GM12892 (cell line): ENCODE measurements around the gene IFT122. TPM values are rescaled to one million over a fixed set of nuclear protein-coding genes. Genes with fewer than 3 reads are reported as not detected.
"Not testable (repeated sequence)": the region's sequence is repeated elsewhere in the genome, so short reads cannot be mapped to it uniquely, and the experiment has no call there.

Experiments
- DNase-seq: peaks from one replicate; pipeline ENCODE4 v3.0.0; 2011; ENCODE audit not compliant: insufficient read length
- FAIRE-seq: peaks from 2 replicates; lab custom pipeline; 2011; peaks lifted over from hg19 to GRCh38; lab: Jason Lieb, UNC
- POLR2A ChIP-seq: IDR thresholded peaks from 2 replicates; pipeline ENCODE4 v1.6.1; 2011; ENCODE audit warnings: low read depth, low read length, control low read depth
- POLR2AphosphoS5 ChIP-seq: IDR thresholded peaks from 2 replicates; pipeline ENCODE4 v1.6.1; 2011; ENCODE audit warnings: low read depth, low read length, control low read depth
- TAF1 ChIP-seq: IDR thresholded peaks from 2 replicates; pipeline ENCODE4 v1.6.1; 2011; ENCODE audit warnings: low read depth, mild to moderate bottlenecking, control low read depth, low read length, borderline replicate concordance
- polyA plus RNA-seq: library from polyadenylated mRNA; unstranded; fragments of >200 nt; gene quantifications from one replicate; pipeline ENCODE4 v1.2.1, GENCODE V29; 2012; ENCODE audit warnings: missing spikeins, inconsistent platforms; ENCODE audit not compliant: missing spikeins

IFT122 gene, protein sequence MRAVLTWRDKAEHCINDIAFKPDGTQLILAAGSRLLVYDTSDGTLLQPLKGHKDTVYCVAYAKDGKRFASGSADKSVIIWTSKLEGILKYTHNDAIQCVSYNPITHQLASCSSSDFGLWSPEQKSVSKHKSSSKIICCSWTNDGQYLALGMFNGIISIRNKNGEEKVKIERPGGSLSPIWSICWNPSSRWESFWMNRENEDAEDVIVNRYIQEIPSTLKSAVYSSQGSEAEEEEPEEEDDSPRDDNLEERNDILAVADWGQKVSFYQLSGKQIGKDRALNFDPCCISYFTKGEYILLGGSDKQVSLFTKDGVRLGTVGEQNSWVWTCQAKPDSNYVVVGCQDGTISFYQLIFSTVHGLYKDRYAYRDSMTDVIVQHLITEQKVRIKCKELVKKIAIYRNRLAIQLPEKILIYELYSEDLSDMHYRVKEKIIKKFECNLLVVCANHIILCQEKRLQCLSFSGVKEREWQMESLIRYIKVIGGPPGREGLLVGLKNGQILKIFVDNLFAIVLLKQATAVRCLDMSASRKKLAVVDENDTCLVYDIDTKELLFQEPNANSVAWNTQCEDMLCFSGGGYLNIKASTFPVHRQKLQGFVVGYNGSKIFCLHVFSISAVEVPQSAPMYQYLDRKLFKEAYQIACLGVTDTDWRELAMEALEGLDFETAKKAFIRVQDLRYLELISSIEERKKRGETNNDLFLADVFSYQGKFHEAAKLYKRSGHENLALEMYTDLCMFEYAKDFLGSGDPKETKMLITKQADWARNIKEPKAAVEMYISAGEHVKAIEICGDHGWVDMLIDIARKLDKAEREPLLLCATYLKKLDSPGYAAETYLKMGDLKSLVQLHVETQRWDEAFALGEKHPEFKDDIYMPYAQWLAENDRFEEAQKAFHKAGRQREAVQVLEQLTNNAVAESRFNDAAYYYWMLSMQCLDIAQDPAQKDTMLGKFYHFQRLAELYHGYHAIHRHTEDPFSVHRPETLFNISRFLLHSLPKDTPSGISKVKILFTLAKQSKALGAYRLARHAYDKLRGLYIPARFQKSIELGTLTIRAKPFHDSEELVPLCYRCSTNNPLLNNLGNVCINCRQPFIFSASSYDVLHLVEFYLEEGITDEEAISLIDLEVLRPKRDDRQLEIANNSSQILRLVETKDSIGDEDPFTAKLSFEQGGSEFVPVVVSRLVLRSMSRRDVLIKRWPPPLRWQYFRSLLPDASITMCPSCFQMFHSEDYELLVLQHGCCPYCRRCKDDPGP
- 7.1 TPM for polyA plus RNA-seq

DNA sequence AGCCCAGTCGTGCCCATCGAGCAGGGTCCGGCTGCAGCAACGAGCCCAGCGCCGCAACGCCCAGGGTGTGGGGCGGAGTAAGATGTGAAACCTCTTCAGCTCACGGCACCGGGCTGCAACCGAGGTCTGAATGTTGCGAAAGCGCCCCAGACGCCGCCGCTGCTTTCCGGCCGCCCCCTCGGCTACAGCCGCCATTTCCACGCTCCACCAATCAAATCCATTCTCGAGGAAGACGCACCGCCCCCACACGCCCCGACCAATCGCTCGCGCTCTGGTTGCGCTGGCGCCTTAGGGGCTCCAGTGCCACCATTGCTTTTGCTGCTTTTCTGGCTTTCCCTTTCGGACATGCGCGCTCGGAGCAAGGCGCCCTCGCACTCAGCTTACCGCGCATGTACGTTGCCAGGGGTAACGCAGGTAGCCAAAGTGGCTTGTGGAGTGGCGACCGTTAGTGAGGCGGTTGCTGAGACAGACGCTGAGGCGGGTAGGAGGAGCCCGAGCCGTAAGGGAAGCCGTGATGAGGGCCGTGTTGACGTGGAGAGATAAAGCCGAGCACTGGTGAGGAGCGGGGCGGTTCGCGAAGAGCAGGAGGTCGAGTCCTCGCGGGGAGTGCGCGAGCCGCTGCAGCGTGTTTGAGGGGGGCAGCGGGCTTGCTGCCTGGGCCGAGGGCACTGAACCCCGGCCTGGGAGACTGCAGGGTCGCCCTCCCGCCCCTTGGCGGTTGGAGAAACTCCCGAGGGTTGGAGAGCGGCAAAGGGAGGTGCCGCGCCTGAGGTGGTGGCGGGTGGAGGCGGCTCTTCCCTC lies at the start of gene IFT122, which contains the start of gene MBD4:
Gene IFT122 (plus strand): TSS at position 408 of the 801 bp plus-strand sequence. CDS start 107 bp downstream, at position 515.
Gene MBD4 (minus strand): TSS at position 132 of the 801 bp plus-strand sequence. CDS start 115 bp downstream, at position 17.
- TF ChIP-seq POLR2AphosphoS5 (peak; percentile 91), POLR2A (peak; percentile 87), TAF1 (peak; percentile 95)
- FAIRE-seq (peak; percentile 99), DNase-seq (peak; percentile 92)

DNA sequence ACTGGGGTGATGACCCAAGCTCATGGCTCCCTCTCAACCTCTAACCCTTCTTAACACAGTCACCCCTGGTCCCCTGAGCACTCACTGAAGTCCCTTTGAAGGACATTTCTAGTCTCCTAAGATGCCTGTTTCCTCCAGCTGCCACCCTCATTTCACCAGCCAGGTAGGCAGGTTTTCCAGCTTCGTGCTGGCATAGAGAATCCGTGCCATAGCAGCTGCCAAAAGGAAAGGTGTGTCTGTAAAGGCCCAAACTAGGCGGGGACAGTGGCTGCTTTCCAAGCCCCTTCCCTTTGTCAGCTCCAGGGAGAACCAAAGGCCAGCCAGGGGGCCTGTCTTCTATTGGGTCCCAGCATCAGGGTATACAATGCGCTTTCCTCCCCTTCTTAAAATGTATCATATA lies 48.4 kb upstream of the IFT122 start:
- DNase-seq, FAIRE-seq: not testable (repeated sequence)

DNA sequence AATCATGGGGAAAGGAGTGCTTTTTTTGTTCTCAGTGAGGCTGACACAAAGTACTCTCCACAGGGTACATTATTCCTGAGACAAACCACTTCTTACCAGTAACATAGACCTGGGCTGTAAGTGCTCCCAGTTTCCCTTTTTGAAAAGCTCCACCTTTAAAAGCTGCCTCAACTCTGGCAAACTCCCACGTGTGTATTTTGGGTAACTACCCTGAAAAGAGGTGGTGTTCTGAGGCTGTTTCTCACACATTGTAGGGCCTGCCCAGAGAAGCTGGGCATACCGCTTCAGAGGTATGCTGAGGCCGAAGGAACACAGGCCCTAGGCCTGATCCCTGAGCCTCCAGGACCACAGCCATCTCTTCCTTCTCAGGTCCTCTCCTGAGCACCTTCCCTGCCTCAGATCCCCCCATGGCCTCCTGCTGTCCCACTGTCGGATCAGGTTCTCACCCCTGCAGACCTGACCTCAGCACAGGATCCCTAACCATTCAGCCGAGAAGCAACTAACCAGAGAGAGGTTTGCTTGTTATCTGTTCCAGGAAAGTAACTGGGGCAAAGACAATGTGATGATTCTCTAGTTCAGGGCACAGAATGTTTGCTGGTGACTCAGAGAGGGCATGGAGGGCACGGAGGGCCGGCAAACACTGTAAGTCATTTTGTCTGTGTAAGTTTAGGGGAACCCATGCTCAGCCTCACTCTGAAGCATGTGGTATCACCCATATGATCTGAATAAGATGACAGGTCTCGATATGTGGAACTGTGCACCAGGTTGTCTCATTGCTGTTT lies 47.7 kb upstream of the IFT122 start:
- DNase-seq, FAIRE-seq: not testable (repeated sequence)

DNA sequence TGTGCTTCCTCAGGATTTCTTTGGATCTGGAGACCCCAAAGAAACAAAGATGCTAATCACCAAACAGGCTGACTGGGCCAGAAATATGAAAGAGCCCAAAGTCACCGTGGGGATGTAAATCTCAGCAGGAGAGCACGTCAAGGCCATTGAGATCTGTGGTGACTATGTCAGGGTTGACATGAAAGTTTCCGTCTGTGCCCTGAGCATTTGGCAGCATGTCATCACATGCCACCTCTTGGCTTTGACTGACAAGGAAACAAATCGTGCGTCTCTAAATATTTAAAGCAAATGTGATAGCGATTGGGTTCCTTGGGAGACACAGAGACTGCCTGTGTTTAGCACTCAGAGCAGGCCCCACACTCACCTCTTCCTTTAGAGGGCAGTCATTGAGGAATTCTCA lies 46.8 kb upstream of the IFT122 start:
- DNase-seq (no peak), FAIRE-seq (no peak)
- TF ChIP-seq POLR2AphosphoS5 (no peak), POLR2A (no peak)

DNA sequence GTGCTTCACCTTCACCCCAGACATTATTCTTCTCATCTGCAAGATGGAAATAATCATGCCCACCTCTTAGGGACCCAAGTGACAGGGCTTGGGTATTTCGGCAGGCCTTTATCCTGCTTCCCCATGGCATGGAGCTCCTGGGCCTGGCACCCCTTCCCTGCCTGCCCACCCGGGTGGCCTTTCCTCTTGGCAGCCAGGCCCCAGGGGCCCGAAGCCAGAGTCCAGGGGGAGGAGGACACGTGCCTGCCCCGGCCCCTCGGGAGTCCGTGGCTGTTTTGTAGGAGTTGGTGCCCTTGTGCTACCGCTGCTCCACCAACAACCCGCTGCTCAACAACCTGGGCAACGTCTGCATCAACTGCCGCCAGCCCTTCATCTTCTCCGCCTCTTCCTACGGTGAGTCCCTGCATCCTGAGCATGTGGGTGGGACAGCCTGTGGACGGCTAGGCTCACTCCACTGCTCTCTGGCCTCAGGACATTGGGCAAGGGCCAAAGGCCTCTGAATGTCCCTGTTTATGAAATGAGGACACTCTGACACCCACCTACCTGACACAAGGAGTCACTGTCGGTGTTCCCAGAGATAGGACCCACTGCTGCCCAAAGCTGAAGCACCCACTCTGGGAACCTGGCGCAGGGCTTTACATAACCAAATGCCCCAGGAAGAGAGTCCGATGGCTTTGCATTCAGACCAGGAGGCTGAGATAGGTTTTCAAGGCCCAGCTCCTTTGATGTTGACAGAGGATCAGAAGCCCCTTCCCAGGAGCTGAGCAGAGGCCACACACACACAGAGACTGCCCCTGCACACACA lies 46.1 kb upstream of the IFT122 start:
- FAIRE-seq, DNase-seq: not testable (repeated sequence)

DNA sequence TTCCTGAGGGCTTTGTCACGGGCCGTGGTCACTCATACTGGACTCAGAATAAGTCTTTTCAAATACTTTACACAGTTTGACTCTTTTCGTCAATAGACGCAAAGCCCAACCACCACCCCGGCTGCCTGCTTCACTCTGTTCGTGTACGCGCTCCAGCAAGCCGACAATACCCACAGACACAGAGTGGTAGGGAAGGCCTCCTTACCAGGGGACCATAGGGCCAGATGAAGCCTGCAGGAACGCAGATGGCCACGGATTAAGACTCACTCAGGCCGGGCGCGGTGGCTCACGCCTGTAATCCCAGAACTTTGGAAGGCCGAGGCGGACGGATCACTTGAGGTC lies 41.2 kb upstream of the IFT122 start:
- FAIRE-seq (no peak), DNase-seq (no peak)
- TF ChIP-seq POLR2A (no peak), TAF1 (no peak), POLR2AphosphoS5 (no peak)

DNA sequence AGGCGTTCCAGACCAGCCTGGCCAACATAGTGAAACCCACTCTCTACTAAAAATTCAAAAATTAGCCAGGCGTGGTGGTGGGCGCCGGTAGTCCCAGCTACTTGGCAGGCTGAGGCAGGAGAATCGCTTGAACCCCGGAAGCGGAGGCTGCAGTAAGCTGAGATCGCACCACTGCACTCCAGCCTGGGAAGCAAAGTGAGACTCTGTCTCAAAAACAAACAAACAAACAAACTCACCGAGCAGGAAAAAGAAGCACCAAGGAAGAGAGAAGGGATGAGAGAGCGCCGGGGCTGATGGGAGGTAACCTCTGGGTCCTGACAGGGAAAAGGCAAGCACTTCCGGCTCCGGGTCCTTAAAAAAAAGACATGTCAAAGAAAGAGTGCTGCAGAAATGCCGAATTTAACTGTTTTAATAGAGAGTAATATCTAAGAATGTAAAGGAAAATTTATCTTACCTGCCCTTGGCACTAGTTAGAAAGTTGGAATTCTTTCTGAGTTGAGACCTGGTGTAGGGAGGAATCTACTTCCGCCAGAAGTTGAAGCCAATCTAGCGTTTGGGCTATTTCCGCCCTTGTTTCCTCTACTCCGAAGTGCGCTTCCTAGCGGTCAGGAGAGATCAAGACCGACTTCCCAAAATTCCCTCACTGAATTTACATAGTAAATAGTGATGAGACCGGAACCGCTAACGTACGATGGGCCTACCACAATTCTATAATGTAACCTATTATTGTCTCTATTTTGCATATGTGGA lies 40.7 kb upstream of the IFT122 start:
- FAIRE-seq, result peak; percentile 94
- peak; percentile 63 for DNase-seq
- 0 out of 2 replicates have a peak, but pooled peaks have one; percentile 6 for TF ChIP-seq TAF1
- TF ChIP-seq POLR2A, result no peak

DNA sequence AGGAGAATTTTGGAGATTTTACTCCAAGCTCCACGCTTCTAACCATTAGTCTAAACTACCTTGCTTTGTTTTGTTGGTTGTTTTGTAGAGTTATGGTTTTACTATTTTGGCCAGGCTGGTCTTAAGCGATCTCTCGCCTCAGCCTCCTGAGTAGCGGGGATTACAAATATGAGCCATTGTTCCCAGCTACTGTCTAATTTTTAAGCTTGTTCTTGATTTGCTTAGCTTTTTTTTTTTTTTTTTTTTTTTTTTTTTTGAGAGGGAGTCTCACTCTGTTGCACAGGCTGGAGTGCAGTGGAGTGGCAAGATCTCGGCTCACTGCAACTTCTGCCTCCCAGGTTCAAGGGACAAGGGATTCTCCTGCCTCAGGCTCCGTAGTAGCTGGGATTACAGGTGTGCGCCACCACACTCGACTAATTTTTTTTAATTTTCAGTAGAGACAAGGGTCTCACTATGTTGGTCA lies 40.1 kb upstream of the IFT122 start:
- FAIRE-seq, result no peak
- TF ChIP-seq POLR2AphosphoS5 (peak; percentile 85), TAF1 (no peak), POLR2A (peak; percentile 90)
- DNase-seq, result no peak

DNA sequence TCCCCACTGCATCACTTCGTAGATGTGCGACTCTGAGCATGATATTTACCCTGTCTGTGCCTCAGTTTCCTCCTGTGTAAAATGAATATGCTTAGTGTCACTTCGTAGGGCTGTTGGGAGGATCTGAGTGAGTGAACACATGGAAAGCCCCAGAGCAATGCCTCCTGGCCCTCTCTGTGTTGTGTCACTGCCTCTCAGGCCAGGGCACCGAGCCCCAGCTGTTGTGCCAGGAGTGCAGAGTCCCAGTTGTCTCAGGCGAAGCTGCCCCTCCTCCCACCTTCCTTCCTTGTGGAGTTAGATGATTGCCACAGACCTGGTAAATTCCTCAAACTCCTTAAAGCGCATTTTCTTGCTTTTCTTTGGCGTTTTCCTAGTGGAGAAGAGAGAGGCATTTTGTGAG lies 37.8 kb upstream of the IFT122 start:
- FAIRE-seq, result no peak
- no peak for TF ChIP-seq POLR2AphosphoS5
- no peak for TF ChIP-seq TAF1
- no peak for DNase-seq
